ENCODE measurements around the gene ACAD11.

The ACAD11 gene

GRCh38 chr3:132598181-132598580 is 61.4 kb downstream of the ACAD11 start:
- DNase-seq = no peak

DNA sequence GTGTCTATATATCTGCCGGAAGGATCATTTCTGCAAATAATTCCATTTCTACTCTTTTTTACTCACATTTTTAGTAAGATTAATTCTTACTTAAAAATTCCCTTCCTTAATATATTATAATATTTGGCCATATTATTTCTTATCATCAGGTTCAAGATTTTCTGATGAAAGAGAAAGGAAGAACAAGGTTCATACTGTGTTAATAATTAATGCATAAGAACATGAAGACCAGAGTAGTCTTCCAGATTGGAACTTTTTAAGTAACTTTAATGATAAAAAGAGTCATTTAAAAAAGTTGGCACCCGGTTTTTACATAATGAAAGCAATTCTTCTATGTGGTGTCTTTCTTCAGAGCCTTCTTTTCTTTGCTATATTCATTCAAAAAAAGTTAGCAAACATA is 61.9 kb downstream of the ACAD11 start:
- DNase-seq = no peak

GRCh38 chr3:132596816-132597433 is 62.7 kb downstream of the ACAD11 start, which contains the start of gene ACKR4:
Gene ACKR4 (plus strand): TSS chr3:132597270. CDS start chr3:132600398, 3,128 bp downstream.
- no peak for DNase-seq

DNA sequence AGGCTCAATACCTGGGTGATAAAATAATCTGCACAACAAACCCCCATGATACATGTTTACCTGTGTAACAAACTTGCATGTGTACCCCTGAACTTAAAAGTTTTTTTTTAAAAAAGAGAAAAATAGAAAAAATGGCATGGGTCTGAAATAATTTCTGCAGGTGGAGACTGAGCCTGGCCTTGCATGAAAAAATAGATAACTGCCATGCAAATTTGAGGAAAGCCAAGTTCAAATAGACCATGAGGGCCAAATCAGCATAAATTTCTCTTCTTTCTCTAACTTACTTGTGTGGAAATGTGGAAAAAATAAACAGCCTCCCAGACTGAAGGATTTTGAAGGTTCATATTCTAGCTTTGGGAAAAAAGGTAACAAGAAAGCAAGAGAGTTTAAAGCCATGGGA is 63.3 kb downstream of the ACAD11 start:
- DNase-seq = no peak

GRCh38 chr3:132595014-132595413 is 64.6 kb downstream of the ACAD11 start:
- no peak for DNase-seq

DNA sequence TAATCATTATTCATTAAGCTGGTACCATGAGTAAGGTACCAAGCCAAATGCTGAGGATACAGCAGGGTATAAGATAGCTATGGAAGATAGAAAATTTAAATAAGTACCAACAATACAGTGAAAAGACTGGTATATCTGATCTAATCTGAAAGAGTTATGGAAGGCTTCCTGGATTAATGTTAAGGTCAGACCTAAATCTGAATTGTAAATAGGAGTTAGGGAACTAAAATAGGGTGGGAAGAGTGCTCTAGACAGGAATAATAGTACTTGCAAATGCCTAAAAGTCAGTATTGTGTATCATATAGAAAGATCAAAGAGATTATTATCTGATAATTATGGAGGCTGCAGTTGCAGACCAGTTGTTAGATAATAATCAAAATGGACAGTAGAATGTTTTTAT is 65.1 kb downstream of the ACAD11 start:
- no peak for DNase-seq

DNA sequence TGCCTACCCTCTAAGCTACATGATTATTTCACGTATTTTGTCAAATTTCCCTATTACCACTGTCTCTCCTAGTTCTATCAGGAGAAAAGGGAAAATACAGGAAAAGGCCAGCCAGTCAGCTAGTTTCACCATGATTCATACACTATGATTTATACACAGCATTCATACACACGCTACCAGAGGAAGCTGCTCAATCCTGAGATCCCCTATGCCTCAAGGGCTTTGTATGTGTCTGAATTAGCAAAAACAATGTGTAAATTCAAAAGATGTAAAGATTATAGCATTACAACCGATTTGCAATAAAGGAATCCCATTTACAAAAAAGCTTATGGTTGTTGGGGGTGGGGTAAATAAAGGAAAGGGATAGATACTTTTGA is 65.7 kb downstream of the ACAD11 start:
- DNase-seq = no peak

- DNase-seq = no peak
Measured at GRCh38 chr3:132593241-132593946, 66.2 kb downstream of the ACAD11 start.

- no peak for DNase-seq
Measured at GRCh38 chr3:132592216-132592615, 67.4 kb downstream of the ACAD11 start.

DNA sequence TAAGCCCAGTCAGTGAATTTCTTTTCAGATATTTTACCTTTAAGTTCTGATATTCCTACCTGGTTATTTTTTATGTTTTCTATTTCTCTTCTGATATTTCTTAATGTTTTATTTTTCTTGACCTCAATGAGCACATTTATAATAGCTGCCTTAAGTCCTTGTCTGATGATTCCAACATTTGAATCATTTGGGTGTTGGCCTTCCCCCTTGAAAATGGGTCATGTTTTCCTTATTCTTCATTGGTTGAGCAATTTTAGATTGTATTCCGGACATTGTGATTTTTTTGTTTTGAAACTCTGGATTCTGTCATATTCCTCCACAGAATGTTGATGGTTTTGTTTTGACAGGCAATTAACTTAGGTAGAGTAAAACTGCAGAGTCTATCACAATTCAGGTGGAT is 72.2 kb downstream of the ACAD11 start:
- no peak for DNase-seq

- no peak for DNase-seq
Measured at GRCh38 chr3:132573797-132574211, 85.8 kb downstream of the ACAD11 start.

DNA sequence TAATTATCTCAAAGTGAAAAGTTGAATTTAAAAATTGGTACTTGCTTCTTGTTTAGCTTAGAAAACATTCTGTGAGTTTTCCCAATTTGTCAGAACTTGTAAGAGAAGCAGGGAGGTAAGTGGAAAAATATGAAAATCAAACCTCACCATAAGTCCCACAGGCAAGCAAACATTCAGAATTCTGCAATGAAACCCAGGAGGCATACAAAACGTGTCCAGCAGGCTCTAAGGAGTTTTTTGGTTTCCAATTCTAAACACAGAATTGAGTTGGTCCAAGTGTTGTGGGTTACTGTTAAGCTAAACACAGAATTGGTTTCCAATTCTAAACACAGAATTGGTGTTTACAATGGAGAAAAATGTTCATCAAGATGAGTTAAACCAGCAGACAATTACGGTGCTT is 89.6 kb downstream of the ACAD11 start:
- no peak for DNase-seq

- no peak for DNase-seq
Measured at GRCh38 chr3:132569580-132569979, 90.0 kb downstream of the ACAD11 start.

- no peak for DNase-seq
Measured at GRCh38 chr3:132569153-132569552, 90.5 kb downstream of the ACAD11 start.

GRCh38 chr3:132568422-132568821 is 91.2 kb downstream of the ACAD11 start:
- DNase-seq = no peak

DNA sequence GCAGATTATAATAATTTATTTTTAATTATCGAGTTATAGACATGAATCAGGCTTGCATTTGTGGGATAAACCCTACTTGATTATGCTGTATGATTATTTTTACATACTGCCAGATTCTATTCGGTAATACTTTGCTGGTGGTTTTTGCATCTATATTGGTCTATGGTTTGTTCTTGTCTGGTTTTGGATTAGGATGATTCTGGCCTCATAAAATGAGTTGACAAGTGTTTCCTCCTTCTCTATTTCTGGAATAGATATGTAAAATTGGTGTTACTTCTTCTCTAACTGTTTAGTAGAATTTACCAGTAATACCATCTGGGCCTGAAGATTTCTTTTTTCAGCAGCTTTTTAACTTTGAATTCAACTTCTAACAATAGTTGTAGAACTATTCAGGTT is 95.5 kb downstream of the ACAD11 start:
- no peak for DNase-seq

- DNase-seq = no peak
Measured at GRCh38 chr3:132563420-132564069, 96.1 kb downstream of the ACAD11 start.

DNA sequence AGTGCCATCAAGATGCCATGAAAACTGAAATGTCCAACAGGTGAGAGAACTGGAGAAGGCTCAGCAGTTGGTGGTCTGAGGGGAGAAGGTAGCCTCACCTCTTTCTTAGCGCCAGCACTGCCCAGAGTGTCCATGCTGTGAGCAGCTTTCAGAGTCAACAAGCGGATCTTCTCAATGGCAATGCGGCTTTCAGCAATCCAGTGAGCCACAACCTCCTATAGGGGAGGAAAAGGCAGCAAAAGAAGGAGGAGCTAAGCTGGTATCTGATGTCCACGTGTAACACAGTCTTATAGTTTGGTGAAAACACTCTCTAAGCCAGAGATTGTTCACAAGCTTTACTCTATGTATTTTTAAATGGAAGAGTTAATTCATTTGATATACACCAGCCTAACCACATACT is 98.6 kb downstream of the ACAD11 start:
- no peak for DNase-seq

DNA sequence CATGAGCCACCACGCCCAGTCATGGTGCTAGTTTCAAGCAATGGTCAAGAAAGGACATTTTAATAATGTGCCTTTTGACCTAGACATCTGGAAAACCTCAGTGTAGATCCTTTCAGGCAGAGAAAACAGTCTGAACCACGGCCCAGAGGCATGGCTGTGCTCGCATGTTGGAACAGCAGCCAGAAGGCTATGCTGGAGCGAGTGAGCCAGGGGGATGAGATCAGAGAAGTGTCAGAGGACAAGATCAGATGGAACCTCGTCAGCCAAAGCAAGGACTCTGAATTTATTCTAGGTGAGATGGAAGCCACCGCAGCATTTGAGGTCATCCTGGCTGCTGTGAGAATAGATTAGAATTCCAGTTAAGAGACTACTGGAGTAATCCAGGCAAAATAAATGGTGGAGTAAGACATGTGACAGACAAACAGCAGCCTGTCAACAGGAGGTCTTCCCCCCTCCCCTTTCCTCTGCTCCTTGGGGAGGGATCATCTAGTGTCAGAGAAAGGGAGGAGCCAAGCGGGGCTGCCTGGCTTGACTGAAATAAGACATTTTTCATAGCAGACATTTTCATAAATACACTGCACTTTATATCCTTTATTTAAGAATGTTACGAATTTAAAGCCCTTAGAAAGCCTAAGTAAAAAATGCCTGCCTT is 103.0 kb downstream of the ACAD11 start:
- no peak for DNase-seq

GRCh38 chr3:132556036-132556386 is 103.6 kb downstream of the ACAD11 start:
- peak; percentile 37 for DNase-seq

DNA sequence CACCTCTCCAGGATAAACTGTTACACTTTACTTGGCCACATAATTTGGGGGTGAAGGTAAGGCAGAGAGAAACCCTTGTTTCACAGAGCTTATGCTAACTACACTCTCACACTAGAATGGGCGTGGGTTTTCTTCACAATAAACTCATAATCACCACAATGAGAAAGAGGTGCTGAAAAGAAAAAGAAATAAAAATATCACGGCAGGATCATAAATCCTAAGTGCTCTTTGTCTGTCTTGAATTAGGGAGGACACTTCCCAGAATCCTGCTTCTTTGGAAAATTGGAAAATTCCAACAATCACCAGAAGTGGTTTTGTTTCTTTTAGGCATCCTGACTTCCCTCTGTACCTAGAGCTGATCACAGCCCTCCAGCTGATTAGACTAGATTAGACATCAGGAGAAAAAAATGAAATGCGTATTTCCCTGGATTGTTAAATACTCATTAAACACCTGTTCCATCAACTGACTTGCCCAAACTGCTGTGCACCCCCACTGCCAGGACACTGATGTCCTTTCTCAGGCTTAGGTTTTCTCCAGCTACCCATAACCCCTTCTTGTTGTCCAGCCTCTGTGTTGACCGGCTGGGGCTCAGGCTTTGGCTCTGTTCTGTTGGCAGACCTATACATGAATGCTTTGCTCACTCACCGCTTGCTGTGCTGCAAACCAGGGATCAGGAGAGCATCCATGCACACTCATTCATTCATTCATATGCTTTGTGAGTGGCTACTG is 104.1 kb downstream of the ACAD11 start:
- no peak for DNase-seq

GRCh38 chr3:132554437-132554836 is 105.2 kb downstream of the ACAD11 start:
- peak; percentile 91 for DNase-seq

DNA sequence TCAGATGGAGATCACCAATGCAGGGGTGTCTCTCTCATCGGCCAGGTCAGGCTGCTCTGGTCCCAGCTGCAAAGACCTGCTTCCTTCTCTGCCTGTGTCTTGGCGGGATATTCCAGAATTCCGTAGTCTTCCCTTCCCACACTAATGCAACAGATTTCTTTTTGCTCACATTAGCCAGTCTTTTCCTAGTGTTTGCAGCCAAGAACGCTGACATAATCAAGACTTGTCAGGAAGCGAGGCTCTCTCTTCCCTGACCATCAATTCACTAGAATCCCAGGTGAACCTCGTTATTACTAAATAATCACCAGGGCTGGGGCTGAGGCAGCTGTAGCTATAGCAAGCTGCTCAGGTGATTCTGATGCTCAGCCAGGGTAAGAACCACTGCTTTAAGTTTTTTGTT is 105.8 kb downstream of the ACAD11 start:
- DNase-seq = no peak
